Hepatocyte (in vitro differentiated cells): Measurements from ENCODE around the gene RAD23B.

Experiments
- EZH2 ChIP-seq: fragments of 200-600 bp; sonication (generic); IDR thresholded peaks from 2 replicates; pipeline ENCODE4 v1.6.1; 2016; ENCODE audit warnings: antibody characterized with exemption, mild to moderate bottlenecking, borderline replicate concordance
- EZH2phosphoT487 ChIP-seq: fragments of 200-600 bp; sonication (generic); IDR thresholded peaks from one replicate; pipeline ENCODE4 v1.6.1; 2018; ENCODE audit warnings: antibody characterized with exemption, mild to moderate bottlenecking, low read depth, moderate library complexity; ENCODE audit not compliant: unreplicated experiment, severe bottlenecking
- TF ChIP-seq, protein P1 (sequence below): fragments of 200-600 bp; sonication (generic); IDR thresholded peaks from 2 replicates; pipeline ENCODE4 v1.5.1; 2016; ENCODE audit warnings: antibody characterized with exemption, mild to moderate bottlenecking; ENCODE audit not compliant: poor library complexity

DNA sequence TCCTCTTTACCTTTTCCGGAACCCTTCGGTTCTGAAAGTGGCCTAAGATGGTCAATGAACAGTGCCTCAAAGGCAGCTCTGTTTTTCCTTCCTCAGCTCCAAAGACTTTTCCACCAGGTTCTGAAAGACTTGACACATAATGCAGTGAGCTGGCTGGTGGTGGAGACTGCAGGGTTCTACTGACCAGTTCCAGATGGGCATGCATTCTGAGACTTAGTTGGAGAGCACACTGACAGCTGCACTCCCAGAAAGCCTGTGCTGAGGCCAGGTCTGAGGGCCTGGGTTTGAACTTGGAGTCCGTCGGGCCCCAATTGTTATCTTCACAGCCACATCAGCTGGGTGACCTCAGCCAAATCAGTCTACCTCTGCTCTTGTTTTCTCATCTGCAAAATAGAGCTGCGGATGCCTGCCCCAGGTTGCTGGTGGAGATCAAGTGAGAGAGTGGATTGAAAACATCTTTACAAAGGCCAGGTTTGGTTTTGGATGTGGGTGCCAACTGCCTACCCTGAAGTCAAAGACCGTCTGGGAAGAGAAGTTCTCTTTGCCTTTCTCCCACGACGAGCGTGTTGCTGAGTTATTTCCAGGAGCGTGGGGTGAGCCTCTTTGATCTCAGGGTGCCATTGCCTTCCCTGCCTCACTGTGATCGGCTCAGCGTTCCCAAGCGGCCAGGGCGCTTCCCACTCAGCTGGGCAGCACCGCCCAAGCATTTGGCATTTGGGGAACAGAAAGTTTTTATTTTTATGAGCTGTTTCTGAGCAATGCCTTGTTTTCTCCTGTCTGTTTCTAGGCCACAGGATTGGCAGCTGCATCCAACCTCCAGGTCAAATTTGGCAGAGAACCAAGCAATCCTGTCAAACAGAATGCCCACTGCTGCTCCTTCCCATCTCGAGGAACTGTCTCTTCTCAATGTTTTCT lies 54.9 kb downstream of the RAD23B start:
- TF ChIP-seq, protein P1, sequence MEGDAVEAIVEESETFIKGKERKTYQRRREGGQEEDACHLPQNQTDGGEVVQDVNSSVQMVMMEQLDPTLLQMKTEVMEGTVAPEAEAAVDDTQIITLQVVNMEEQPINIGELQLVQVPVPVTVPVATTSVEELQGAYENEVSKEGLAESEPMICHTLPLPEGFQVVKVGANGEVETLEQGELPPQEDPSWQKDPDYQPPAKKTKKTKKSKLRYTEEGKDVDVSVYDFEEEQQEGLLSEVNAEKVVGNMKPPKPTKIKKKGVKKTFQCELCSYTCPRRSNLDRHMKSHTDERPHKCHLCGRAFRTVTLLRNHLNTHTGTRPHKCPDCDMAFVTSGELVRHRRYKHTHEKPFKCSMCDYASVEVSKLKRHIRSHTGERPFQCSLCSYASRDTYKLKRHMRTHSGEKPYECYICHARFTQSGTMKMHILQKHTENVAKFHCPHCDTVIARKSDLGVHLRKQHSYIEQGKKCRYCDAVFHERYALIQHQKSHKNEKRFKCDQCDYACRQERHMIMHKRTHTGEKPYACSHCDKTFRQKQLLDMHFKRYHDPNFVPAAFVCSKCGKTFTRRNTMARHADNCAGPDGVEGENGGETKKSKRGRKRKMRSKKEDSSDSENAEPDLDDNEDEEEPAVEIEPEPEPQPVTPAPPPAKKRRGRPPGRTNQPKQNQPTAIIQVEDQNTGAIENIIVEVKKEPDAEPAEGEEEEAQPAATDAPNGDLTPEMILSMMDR: no peak
- TF ChIP-seq EZH2phosphoT487 (no peak), EZH2 (no peak)
